ENCODE results near the gene ALKBH6.
"Not testable (repeated sequence)": the region's sequence is repeated elsewhere in the genome, so short reads cannot be mapped to it uniquely, and the experiment has no call there.

ALKBH6 gene

DNA sequence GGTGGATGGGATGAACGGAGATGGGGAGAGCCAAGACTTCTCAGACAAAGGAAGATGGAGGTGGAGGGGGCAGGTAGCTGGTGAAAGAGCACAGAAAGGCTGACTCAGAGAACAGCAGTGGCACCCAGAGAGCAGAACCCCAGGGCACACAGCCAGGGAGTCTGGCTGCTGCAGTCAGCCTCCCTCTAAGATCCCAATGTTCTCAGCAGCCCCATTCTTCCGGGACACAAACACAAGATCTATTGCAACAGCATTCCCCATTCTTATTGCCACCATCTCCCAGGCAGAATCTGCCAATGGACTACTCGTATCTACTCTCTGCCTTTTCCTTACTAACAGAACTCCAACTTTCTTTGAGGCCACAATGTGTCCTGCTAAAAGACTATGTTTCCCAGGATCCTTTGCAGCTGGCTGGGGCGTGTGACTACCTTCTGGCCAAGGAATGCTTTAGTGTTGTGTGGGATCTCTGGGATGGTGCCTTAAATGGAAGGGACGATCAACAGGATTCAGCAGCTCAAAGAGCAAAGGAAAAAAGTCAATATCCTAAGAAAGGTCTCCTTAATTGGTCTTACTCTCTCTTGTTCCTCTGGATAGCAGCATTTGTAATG is 32.5 kb upstream of the ALKBH6 start:
- in situ Hi-C loops (cut with HindIII; ENCODE audit: low pct_unique_long_range_greater_than_20kb, low sequenced_read_pairs) = no loop called here
- no peak for TF ChIP-seq JUND (IDR thresholded peaks at IDR 0.05; ENCODE audit: low read depth)
- no peak for DNase-seq (ENCODE audit: low read depth in 1 of 2, low spot score in 1 of 2)

DNA sequence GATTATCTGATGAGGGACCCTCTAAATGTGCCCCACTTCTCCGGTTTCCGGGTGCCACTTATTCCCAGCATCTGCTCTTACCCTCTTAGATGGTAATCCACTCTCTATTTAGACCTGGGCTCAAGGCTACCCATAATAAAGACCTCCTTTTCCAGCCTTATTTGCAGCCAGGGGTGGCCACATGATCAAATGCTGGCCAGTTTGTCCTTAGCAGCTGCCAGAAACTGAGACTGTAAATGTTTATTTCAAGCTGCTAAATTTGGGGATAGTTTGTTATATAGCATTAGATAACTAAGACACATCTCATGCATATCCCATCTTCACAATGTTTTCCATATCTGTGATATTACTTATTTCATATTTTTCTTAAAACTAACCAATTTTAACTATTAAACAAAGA is 29.9 kb upstream of the ALKBH6 start:
- in situ Hi-C loops (cut with HindIII; ENCODE audit: low pct_unique_long_range_greater_than_20kb, low sequenced_read_pairs) = no loop called here
- no peak for TF ChIP-seq JUND (IDR thresholded peaks at IDR 0.05; ENCODE audit: low read depth)

DNA sequence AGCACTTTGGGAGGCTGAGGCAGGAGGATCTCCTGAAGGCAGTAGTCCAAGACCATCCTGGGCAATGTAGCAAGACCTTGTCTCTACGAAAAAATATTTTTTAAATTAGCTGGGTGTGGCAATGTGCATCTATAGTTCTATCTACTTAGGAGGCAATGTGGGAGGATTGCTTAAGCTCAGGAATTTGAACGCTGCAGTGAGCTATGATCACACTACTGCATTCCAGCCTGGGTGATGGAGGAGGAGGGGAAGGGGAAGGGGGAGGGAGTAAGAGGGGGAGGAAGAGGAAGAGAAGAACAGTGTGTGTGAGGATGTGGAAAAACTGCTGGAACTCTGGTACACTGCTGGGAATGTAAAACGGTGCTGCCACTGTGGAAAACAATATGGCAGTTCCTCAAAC is 27.8 kb upstream of the ALKBH6 start:
- peak; percentile 16 to 73 for DNase-seq (ENCODE audit: low read depth in 1 of 2, low spot score in 1 of 2)
- in situ Hi-C loops (cut with HindIII; ENCODE audit: low pct_unique_long_range_greater_than_20kb, low sequenced_read_pairs) = no loop called here
- TF ChIP-seq JUND (IDR thresholded peaks at IDR 0.05; ENCODE audit: low read depth) = no peak

More for the DNA sequence above, 29.9 kb upstream of the ALKBH6 start:
- DNase-seq (ENCODE audit: low read depth in 1 of 2, low spot score in 1 of 2) = no peak

DNA sequence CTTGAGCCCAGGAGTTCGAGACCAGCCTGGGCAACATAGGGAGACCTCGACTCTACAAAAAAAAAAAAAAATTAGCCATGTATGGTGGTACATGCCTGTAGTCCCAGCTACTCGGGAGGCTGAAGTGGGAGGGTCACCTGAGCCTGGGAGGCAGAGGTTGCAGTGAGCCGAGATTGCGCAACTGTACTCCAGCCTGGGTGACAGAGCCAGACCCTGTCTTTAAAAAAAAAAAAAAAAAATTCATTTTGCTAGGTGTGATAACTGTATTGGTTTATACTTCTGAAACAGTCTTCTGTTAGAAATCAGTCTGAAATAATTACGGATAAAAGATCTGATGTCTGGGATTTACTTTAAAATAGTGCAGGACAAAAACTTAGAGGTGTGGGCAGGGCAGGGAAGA is 27.1 kb upstream of the ALKBH6 start:
- DNase-seq (ENCODE audit: low read depth in 1 of 2, low spot score in 1 of 2); in situ Hi-C loops (cut with HindIII; ENCODE audit: low pct_unique_long_range_greater_than_20kb, low sequenced_read_pairs): not testable (repeated sequence)

DNA sequence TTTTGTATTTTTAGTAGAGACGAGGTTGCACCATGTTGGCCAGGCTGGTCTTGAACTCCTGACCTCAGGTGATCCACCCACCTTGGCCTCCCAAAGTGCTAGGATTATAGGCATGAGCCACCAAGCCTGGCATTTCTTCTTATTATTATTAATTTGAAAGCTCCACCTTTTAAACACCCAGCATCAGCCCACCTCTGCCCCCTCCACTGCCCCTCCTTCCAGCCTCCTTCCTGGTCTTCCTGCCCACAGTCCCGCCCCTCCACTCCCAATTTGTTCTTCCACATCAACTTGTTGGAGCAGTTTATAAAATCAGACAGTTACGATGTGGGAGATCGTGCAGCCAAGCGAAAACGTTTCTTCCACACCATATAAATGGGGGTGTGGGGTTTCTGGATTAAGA is 26.5 kb upstream of the ALKBH6 start:
- no peak for DNase-seq (ENCODE audit: low read depth in 1 of 2, low spot score in 1 of 2)
- TF ChIP-seq JUND (IDR thresholded peaks at IDR 0.05; ENCODE audit: low read depth) = no peak
- in situ Hi-C loops (cut with HindIII; ENCODE audit: low pct_unique_long_range_greater_than_20kb, low sequenced_read_pairs) = no loop called here

DNA sequence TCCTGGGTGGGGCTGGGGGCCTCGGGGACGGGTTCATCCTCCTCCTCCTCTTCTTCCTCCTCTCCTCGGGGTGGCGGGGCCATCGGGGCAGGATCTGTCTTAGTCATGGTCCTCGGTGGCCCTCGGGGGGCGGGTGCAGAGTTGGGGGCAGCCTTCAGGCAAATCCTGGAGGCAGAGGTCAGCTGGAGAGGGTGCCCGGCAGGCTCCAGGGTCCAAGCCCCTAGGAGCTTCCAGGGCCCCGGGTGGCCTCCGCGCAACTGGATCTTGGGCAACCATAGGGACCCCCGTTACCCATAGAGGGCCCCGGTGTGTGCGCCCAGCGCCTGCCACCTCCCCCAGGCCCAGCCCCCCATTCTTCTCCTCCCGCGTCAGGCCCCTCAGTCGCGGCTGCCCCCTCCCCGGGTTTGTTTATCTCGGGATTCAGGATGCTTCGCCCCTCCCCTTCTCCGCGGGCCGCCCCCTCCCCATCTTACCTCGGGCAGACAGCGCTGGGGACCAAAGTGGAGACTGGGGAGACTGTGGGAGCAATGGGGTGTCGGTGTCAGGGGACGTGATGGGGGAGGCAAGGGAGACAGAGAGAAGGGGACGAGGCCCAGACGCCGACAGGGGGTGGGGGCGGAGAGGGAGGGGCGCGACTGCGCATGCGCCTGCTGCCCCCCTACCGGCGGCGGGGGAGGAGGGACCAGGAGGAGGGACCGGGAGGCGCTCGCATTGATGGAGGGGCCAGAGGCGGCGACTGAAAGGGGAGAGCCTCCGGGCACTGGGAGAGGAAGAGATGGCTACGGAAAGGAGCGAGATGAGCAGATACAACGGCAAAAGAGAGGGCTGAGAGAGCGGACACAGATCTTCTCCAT is 18.5 kb upstream of the ALKBH6 start, which contains the start of gene CLIP3:
Gene CLIP3 (minus strand): TSS at position 623 of the 854 bp plus-strand sequence. CDS start 516 bp downstream, at position 107.
- in situ Hi-C loops (cut with HindIII; ENCODE audit: low pct_unique_long_range_greater_than_20kb, low sequenced_read_pairs) = no loop called here
- no peak for DNase-seq (ENCODE audit: low read depth in 1 of 2, low spot score in 1 of 2)
- TF ChIP-seq JUND (IDR thresholded peaks at IDR 0.05; ENCODE audit: low read depth) = no peak

DNA sequence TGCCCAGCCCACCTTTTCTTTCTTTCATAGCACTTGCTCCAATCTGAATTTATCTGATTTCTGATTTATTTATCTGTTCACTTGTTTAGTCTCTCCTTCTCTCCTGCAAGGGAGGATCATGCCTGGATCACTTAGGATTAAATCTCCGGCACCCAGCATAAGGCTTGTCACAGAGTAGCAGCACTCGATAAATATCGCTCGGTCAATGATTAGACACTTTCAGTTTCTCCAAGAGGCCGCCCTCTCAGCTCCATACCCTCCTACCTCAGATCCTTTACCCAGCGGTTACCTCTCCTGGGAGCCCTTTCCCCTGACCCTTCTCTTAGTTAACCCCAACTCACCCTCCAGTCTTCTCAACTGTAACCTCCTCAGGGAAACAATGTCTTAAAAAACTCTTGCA is 17.3 kb upstream of the ALKBH6 start:
- DNase-seq (ENCODE audit: low read depth in 1 of 2, low spot score in 1 of 2) = no peak
- in situ Hi-C loops (cut with HindIII; ENCODE audit: low pct_unique_long_range_greater_than_20kb, low sequenced_read_pairs) = no loop called here
- no peak for TF ChIP-seq JUND (IDR thresholded peaks at IDR 0.05; ENCODE audit: low read depth)

DNA sequence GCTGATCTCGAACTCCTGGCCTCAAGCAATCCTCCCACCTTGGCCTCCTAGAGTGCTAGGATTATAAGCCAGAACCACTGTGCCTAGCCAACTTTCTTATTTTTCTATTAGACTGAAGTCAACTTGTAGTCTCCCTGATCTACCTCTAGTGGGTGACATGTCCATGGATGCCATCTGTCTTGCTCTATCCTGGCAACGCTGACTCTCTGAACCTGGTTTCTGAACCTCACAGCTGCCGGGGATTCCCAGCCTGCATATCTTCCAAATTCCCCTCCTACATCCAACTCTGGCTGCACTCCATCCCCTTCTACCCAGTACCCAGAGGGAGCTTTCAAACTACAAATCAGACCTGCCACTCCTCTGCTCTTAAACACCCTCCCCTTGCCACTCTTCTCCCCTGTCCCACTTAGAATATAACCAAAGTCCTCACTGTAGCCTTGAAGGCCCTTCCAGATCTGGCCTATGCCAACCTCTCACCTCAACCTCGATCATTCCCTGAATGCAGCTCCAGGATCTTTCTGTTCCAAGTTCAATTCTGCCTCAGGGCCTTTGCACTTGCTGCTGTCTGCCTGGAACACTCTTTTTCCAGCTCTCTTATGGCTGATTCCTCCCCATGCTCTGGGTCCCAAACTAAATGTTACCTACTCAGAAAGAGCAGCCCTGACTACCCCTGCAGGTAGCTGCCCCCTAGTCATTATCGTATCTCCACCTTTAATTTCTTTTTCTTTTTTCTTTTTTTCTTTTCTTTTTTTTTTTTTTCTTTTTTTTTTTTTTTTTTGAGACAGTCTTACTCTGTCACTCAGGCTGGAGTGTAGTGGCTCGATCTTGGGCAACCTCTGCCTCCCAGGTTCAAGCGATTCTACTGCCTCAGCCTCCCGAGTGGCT is 16.5 kb upstream of the ALKBH6 start:
- no peak for TF ChIP-seq JUND (IDR thresholded peaks at IDR 0.05; ENCODE audit: low read depth)
- in situ Hi-C loops (cut with HindIII; ENCODE audit: low pct_unique_long_range_greater_than_20kb, low sequenced_read_pairs) = no loop called here
- peak; percentile 20 to 42 for DNase-seq (ENCODE audit: low read depth in 1 of 2, low spot score in 1 of 2)

DNA sequence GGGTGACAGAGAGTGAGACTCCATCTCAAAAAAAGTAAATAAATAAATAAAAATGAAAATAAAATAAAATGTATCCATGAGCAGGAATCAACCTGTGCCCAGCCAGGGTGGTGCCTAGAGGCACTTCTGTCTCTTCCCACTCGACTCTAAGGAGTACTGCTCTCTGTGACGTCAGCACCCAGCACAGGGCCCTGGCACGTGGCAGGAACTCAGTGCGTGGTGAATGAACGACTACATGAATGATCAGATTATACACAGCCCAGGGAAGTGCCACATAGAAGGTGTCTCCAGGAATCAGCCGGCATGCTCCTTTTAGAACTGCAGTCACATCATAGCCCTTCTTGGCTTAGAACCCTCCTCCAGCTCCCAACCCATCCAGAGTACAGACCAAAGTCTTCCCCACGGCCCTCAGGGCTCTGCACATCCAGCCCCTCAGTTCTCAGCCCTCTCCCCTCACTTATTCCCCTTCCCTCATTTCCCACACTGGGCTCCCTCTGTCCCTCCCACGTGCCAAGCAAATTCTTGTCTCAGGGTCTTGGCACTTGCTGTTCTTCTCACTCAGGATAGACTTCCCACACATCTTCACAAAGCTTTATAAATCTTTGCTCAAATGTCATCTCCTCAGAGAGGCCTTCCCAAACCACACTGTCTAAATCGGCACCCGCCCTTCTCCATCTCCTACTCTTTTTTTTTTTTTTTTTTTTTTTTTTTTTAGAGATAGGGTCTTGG is 14.5 kb upstream of the ALKBH6 start:
- no peak for DNase-seq (ENCODE audit: low read depth in 1 of 2, low spot score in 1 of 2)
- no peak for TF ChIP-seq JUND (IDR thresholded peaks at IDR 0.05; ENCODE audit: low read depth)
- in situ Hi-C loops (cut with HindIII; ENCODE audit: low pct_unique_long_range_greater_than_20kb, low sequenced_read_pairs) = no loop called here

DNA sequence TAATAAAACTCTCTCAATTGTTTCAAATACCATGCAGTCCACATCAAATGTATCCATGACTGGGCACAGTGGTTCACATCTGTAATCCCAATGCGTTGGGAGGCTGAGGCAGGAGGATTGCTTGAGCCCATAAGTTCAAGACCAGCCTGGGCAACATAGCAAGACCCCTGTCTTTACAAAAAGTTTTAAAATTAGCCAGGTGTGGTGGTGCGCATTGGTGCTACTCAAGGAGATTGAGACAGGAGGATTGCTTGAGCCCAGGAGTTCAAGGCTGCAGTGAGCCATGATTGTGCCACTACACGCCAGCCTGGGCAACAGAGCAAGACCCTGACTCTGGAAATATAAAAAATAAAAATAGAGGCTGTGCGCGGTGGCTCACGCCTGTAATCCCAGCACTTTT is 13.7 kb upstream of the ALKBH6 start:
- DNase-seq (ENCODE audit: low read depth in 1 of 2, low spot score in 1 of 2) = no peak
- in situ Hi-C loops (cut with HindIII; ENCODE audit: low pct_unique_long_range_greater_than_20kb, low sequenced_read_pairs) = no loop called here
- no peak for TF ChIP-seq JUND (IDR thresholded peaks at IDR 0.05; ENCODE audit: low read depth)

DNA sequence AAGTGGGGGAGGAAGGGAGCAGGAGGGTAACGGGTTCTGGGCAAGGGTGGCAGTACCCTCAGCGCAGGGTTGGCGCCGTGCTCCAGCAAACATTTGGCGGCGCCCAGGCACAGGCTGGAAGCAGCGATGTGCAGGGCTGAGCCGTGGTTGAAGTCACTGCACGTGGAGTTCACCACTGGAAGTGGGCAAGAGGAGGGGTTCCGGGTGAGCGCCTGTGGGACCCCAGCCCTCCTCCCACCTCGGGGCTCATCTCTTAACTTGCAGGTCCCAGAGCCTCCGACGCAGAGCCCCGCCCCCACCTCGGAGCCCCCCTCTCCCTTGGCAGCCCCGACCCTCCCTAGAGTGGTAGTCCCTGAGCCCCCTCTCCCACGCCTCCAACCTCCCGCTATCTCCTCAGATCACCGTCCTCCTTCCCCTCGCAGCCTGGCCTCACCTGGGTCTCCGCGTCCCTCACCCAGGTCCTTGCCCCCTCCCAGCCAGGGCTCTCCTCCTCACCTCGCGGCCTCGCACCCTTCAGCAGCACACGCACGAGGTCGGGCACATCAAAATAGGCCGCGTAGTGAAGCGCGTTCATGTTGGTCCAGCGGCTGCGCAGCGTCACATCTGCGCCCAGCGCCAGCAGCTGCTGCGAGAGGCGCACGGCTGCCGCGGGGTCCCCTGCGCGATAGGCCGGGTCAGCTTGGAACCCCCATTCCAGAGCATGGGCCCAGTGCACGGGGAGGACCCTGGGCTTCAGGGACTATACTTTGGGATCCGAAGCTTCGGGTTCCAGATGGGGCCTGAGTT is 12.3 kb upstream of the ALKBH6 start:
- no peak for DNase-seq (ENCODE audit: low read depth in 1 of 2, low spot score in 1 of 2)
- in situ Hi-C loops (cut with HindIII; ENCODE audit: low pct_unique_long_range_greater_than_20kb, low sequenced_read_pairs) = no loop called here
- no peak for TF ChIP-seq JUND (IDR thresholded peaks at IDR 0.05; ENCODE audit: low read depth)

Measured in T47D (cell line).